ENCODE data around the gene CTDSPL.

The CTDSPL gene

DNA sequence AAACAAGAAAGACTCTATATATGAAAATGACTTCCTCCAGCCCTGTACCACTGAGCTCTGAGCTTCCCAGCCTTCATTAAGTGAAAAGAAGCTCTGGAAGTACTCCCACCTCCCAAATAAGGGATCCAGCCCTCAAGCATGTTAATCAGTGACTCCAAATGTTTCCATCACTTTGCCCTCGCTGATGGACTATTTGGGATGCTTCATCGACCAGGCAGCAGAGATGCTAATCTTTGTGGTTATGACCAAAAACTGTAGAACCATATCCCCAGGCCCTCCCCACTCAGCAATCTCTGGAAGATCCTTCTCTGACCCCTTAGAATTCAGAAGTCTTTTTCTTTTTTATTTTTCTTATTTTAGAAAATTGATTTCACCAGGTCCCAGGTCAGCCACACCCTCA is 2.3 kb upstream of the CTDSPL start:
- TF ChIP-seq, protein P1, sequence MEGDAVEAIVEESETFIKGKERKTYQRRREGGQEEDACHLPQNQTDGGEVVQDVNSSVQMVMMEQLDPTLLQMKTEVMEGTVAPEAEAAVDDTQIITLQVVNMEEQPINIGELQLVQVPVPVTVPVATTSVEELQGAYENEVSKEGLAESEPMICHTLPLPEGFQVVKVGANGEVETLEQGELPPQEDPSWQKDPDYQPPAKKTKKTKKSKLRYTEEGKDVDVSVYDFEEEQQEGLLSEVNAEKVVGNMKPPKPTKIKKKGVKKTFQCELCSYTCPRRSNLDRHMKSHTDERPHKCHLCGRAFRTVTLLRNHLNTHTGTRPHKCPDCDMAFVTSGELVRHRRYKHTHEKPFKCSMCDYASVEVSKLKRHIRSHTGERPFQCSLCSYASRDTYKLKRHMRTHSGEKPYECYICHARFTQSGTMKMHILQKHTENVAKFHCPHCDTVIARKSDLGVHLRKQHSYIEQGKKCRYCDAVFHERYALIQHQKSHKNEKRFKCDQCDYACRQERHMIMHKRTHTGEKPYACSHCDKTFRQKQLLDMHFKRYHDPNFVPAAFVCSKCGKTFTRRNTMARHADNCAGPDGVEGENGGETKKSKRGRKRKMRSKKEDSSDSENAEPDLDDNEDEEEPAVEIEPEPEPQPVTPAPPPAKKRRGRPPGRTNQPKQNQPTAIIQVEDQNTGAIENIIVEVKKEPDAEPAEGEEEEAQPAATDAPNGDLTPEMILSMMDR (IDR thresholded peaks at IDR 0.05; ENCODE audit: insufficient read depth, low read depth, low read length, missing control alignments), result no peak
- no peak for DNase-seq (ENCODE audit: low read depth)
- H3K4me3 ChIP-seq (ENCODE audit: low read depth, low read length), result no peak overlapping the region

DNA sequence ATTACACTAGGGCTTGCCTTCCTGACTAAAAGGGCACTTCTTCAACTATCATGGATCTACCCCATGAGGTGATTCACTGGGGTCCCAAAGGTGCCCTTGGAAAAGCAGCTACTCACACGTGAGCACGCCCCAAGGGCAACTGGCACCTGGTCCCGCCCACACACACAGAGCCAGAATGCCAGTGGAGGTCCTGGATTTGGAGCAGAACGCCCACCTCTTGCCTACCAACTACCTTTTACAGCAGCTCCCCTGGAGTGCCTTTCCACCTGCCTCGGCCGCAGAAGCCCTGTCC is 1.8 kb upstream of the CTDSPL start:
- DNase-seq (ENCODE audit: low read depth), result no peak
- H3K4me3 ChIP-seq (ENCODE audit: low read depth, low read length), result no peak overlapping the region
- TF ChIP-seq, protein P1 (IDR thresholded peaks at IDR 0.05; ENCODE audit: insufficient read depth, low read depth, low read length, missing control alignments), result no peak

DNA sequence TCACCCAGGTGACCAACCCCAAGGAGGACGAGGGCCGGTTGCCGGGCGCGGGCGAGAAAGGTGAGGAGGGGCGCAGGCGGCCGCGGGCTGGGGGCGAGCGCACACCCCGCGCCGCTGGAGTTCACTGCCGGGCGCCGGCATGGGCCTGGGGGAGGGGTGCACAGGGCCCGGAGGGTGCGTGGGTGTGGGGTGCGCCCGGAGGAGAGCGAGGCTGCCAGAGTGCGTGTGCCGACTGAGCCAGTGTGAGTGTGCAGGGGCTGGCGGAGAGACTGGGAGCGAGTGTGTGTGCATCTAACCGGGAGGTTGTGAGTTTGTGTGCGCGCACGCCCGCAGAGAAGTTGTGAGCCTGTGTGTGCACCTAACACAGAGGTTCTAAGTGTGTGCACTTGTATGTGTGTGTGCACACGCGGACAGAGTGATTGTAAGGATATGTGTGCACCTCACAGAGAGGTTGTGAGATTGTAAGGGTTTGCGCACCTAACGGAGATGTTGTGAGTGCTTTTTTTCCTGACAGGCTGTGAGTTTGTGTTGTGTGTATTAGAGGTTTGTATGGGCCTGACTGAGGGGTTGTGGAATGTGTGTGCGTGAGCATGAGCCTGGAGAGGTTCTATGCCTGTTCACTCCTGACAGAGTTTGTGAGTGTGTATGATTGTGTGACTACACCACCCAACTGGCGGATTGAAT is 681 bp downstream of the CTDSPL start:
- no peak for DNase-seq (ENCODE audit: low read depth)
- H3K4me3 ChIP-seq (ENCODE audit: low read depth, low read length), result no peak overlapping the region
- TF ChIP-seq, protein P1 (IDR thresholded peaks at IDR 0.05; ENCODE audit: insufficient read depth, low read depth, low read length, missing control alignments), result no peak

DNA sequence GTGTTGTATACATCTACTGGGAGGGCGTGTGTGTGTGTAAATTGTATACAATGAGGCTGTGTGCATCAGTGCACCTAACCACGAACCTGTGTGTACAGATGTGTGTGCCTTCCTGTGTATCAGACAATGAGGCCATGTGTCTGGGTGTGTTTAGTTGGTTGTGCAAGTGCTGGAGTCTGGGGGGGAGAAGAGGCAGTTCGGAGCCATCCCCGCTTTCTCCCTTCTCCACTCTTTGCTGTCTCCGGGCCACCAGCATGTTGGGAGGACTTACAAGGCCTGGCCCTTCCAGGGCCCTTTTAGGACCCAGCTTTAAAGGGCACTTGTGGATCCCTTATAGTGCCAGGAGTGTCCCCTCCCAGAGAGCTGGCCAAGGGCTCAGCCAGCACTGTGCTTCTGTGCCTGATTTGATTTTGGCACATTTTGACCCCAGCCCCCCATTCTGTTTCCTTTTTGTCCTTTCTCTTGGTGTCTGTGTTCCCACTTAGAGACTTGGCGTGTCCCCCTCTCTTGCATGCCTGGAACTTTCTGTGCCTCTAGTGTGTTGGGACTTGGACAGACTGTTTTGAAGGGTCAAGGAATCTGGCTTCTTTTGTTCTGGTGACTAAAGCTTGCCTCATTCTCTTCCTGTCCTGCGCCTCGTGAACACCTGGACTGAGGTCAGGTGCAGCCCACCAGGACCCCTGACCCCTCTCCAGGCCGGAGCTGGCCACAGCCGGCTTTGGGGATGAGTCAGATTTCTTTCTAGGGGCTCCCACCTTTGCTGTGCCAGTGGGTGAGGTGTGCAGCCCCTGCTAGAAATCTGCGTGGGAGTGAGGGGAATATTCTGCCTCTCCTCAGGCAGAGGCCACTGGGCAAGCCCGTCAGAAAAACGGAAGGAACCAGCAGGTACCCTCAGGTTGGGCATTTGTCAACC is 1.5 kb downstream of the CTDSPL start:
- H3K4me3 ChIP-seq (ENCODE audit: low read depth, low read length), result no peak overlapping the region
- DNase-seq (ENCODE audit: low read depth), result no peak
- TF ChIP-seq, protein P1 (IDR thresholded peaks at IDR 0.05; ENCODE audit: insufficient read depth, low read depth, low read length, missing control alignments), result no peak

DNA sequence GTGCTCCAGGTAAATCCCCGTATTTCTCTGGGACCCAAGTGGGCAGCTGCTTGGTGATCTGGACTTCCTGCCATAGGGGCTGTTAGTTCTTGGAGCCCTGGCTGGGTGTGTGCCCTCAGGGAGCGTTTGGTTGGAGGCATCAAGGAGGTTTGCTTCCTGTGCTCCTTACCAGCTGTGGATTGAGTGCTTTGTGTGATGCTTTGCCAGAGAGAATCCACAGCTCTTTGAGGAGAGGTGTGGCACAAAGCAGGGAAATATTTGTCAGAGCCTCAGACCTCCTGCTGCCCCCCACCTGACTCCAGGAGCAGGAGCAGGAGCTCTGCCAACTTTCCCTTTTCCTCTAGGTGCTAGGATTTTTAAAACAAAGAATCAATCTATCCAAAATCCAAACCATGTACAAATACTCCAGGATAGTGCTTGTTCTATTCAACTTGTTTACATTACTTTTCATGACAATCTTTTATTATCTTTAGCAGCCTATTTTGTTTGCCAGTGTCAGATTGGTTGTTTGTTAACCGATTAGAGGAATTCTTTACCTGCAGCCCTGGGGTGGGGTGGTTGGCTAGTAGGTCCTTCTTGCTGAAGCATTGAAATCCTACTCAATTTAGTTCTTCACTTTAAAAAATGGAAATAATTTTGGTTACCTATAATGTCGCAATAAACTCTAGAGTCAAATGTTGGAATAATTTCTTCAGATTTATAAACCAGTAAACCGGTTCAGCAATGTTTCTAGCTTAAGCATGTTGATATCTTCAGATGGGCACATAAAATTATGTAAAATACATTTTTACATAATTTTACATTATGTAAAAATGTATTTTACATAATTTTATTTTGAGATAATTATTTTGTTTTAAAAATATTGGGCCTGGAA is 2.5 kb downstream of the CTDSPL start:
- no peak overlapping the region for H3K4me3 ChIP-seq (ENCODE audit: low read depth, low read length)

DNA sequence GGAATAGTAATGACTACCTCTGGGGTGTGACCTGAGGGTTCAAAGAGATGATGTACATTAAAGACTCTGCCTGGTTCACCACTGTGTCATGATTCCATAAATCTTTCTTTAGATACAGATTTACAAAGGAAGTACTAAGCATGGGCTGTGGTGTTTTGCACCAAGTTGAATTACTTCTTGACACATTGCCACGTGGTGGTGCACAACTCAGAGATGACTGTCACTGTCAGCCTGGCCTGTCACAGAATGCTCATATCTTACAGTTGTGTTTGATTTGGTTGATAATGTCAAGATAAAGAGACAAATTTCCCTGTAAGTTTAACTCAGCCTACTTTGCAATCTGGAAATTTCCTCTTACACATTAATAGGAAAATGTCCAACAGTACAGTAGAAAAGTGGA is 3.2 kb downstream of the CTDSPL start:
- H3K4me3 ChIP-seq (ENCODE audit: low read depth, low read length), result no peak overlapping the region
- TF ChIP-seq, protein P1 (IDR thresholded peaks at IDR 0.05; ENCODE audit: insufficient read depth, low read depth, low read length, missing control alignments), result no peak
- peak; percentile 28 for DNase-seq (ENCODE audit: low read depth)

More for the DNA sequence above, 2.5 kb downstream of the CTDSPL start:
- TF ChIP-seq, protein P1 (IDR thresholded peaks at IDR 0.05; ENCODE audit: insufficient read depth, low read depth, low read length, missing control alignments), result no peak
- no peak for DNase-seq (ENCODE audit: low read depth)
